ES-I3 (cell line): ENCODE measurements around the gene KRT36.

Experiments
- H3K36me3 ChIP-seq: 2 replicates; pipeline ENCODE4 v1.6.1; 2013; ENCODE audit warnings: mild to moderate bottlenecking, low read length, control low read depth, moderate library complexity; ENCODE audit not compliant: insufficient read depth
- H3K4me1 ChIP-seq: 2 replicates; pipeline ENCODE4 v1.6.1; 2013; ENCODE audit warnings: mild to moderate bottlenecking, control low read depth, low read length; ENCODE audit not compliant: insufficient read depth
- H3K9ac ChIP-seq: 2 replicates; pipeline ENCODE4 v1.6.1; 2013; ENCODE audit warnings: low read depth, mild to moderate bottlenecking, low read length, moderate library complexity
- H3K9me3 ChIP-seq: 2 replicates; pipeline ENCODE4 v1.6.1; 2013; ENCODE audit warnings: mild to moderate bottlenecking, low read length, moderate library complexity; ENCODE audit not compliant: control insufficient read depth, insufficient read depth

KRT36 gene

GRCh38 chr17:41481036-41481435 lies 8.7 kb downstream of the KRT36 start, which contains the start of gene KRT35:
TSS of gene KRT35 (minus strand) at chr17:41481151. CDS start at chr17:41481097, 54 bp downstream.
- H3K4me1 ChIP-seq = no peaks in the 10 kb centered on the region
- no peaks in the 10 kb centered on the region for H3K9me3 ChIP-seq
- H3K36me3 ChIP-seq = no peaks in the 10 kb centered on the region
- no peak within 1 kb of the TSS for H3K9ac ChIP-seq

DNA sequence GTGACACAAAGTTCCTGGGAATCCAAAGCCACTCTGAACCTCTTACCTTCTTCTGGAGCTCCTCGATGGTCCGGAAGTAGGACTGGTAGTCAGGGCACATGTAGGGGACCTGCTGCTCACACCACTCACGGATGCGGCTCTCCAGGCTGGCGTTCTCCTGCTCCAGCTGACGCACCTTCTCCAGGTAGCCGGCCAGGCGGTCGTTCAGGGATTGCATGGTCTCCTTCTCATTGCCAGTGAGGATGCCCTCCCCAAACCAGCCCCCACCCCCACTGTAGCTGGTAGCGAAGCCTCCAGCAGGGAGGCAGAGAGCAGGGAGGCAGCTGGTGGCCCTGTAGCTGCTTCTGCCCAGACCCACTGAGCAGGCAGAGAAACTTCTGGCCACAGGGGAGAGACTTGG lies 9.1 kb downstream of the KRT36 start:
- H3K36me3 ChIP-seq = no peaks in the 10 kb centered on the region
- H3K9me3 ChIP-seq = no peaks in the 10 kb centered on the region
- no peaks in the 10 kb centered on the region for H3K4me1 ChIP-seq
- H3K9ac ChIP-seq = no peak overlapping the region

DNA sequence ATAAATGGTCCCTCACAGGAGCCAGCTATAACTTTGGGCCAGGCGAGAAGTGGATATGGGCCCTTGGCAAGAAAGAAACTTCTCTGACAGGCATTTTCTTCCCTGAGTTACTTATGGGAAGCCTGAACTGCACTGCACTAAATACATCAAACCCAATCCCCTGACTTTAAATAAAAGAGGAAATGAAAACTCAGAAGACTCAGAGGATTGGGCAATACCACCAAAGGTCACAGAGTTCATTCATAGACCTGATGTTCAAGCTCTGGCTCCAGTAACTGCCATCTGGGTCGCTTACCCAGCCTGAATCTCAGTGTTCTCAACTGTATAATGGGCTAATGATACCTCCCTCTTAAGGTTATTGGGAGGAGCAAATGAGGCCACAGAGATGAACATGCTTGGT lies 9.6 kb downstream of the KRT36 start:
- no peaks in the 10 kb centered on the region for H3K4me1 ChIP-seq
- no peak overlapping the region for H3K9ac ChIP-seq
- H3K36me3 ChIP-seq = no peaks in the 10 kb centered on the region
- no peaks in the 10 kb centered on the region for H3K9me3 ChIP-seq

DNA sequence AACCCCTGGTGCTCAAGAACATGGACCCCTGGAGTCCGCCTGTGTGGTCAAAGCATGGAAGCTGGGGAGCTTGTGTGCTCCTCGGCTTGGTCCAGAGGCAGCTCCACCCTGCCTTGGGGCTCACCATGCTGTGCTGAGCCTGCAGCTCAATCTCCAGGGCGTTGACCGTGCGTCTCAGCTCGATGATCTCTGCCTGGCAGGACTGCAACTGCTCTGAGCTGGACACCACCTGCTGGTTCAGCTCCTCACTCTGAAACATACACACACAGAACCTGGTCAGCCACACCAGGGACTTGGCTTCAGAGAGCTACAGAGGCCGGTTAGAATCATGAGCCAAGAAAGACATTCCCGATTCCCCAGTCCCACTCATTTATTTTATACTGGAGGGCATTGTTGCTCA lies 11.5 kb downstream of the KRT36 start:
- H3K9ac ChIP-seq = no peak overlapping the region
- H3K4me1 ChIP-seq = no peaks in the 10 kb centered on the region
- H3K36me3 ChIP-seq = no peaks in the 10 kb centered on the region
- H3K9me3 ChIP-seq = no peaks in the 10 kb centered on the region

GRCh38 chr17:41476866-41477815 lies 12.6 kb downstream of the KRT36 start:
- no peak overlapping the region for H3K9ac ChIP-seq
- H3K4me1 ChIP-seq = no peaks in the 10 kb centered on the region
- H3K9me3 ChIP-seq = no peaks in the 10 kb centered on the region
- H3K36me3 ChIP-seq = no peaks in the 10 kb centered on the region

- Histone ChIP-seq H3K36me3 (no peaks in the 10 kb centered on the region), H3K9ac (no peak overlapping the region), H3K4me1 (no peaks in the 10 kb centered on the region), H3K9me3 (no peaks in the 10 kb centered on the region)
These were observed 14.3 kb downstream of the KRT36 start for GRCh38 chr17:41475421-41475820.

- Histone ChIP-seq H3K9ac (no peak overlapping the region), H3K36me3 (no peaks in the 10 kb centered on the region), H3K9me3 (no peaks in the 10 kb centered on the region), H3K4me1 (no peaks in the 10 kb centered on the region)
These were observed 14.8 kb downstream of the KRT36 start for GRCh38 chr17:41474863-41475262.

DNA sequence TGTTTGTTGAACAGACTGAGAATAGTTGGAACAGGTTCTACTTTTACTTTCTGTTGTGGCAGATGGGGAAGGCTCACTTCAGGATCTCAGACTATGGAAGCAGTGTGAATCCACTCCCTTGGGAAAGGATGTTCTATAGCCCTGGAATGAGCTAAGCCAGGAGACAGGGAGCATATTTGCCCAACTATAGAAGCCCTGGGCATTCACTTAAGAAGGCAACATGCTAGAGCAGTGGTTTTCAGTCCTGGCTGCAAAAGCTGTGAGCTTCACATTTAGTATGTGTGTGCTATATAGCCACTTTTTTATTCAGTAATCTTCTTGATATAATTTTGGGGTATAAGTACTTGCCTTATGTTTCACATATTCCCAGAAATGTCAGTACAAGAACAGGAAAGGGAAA lies 21.4 kb downstream of the KRT36 start:
- H3K9me3 ChIP-seq = no peaks in the 10 kb centered on the region
- H3K9ac ChIP-seq = no peak overlapping the region
- H3K4me1 ChIP-seq = no peaks in the 10 kb centered on the region
- no peaks in the 10 kb centered on the region for H3K36me3 ChIP-seq

DNA sequence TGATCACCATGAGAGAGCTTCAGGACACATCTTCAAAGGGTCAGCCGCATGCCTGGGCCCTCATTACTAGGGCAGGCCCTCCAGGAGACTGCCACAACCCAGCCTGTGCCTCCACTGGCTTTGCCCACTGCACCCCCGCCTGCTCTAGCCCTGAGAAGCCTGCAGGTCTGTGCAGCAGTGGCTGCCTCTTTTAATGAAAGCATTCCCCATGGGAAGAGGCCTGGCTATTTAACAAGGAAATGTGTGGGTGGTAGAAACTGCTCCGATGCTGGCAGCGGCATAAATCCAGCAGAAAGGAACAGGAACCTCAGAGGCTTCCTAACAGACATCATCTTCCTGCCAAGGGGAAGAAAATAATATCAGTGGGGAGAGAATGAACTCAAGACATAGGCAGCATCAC lies 22.1 kb downstream of the KRT36 start:
- Histone ChIP-seq H3K36me3 (no peaks in the 10 kb centered on the region), H3K9me3 (no peaks in the 10 kb centered on the region), H3K4me1 (no peaks in the 10 kb centered on the region), H3K9ac (no peak overlapping the region)

GRCh38 chr17:41466988-41467387 lies 22.7 kb downstream of the KRT36 start, which contains the start of gene KRT32:
TSS of gene KRT32 (minus strand) at chr17:41467386. CDS start at chr17:41467325, 61 bp downstream.
- Histone ChIP-seq H3K9ac (no peak within 1 kb of the TSS), H3K4me1 (no peaks in the 10 kb centered on the region), H3K9me3 (no peaks in the 10 kb centered on the region), H3K36me3 (no peaks in the 10 kb centered on the region)

DNA sequence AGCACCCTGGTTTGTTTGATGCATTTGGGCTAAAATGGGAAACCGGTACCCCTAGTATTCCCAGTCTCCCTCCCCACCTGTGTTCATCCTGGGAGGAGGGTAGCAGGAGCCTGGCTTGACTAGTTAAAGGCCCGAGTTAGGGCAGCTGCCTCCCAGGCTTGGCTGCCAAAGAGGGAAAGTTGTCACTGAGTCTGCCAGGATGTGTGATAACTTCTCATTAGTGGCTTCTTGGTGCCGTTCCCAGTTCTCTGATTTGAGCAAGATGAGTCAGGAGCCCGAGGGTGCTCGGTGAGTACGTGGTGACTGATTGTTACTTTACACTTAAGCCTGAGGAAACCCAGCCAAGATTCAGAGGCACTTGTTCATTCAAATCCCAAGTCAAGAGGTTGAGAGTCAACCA lies 25.0 kb downstream of the KRT36 start:
- no peaks in the 10 kb centered on the region for H3K36me3 ChIP-seq
- no peaks in the 10 kb centered on the region for H3K9me3 ChIP-seq
- H3K4me1 ChIP-seq = no peaks in the 10 kb centered on the region
- H3K9ac ChIP-seq = no peak overlapping the region

GRCh38 chr17:41464173-41464572 lies 25.5 kb downstream of the KRT36 start:
- H3K4me1 ChIP-seq = no peaks in the 10 kb centered on the region
- H3K36me3 ChIP-seq = no peaks in the 10 kb centered on the region
- H3K9ac ChIP-seq = no peak overlapping the region
- H3K9me3 ChIP-seq = no peaks in the 10 kb centered on the region

GRCh38 chr17:41463746-41464145 lies 26.0 kb downstream of the KRT36 start:
- Histone ChIP-seq H3K9ac (no peak overlapping the region), H3K4me1 (no peaks in the 10 kb centered on the region), H3K36me3 (no peaks in the 10 kb centered on the region), H3K9me3 (no peaks in the 10 kb centered on the region)

GRCh38 chr17:41462705-41463104 lies 27.0 kb downstream of the KRT36 start:
- no peaks in the 10 kb centered on the region for H3K9me3 ChIP-seq
- no peak overlapping the region for H3K9ac ChIP-seq
- no peaks in the 10 kb centered on the region for H3K36me3 ChIP-seq
- H3K4me1 ChIP-seq = no peaks in the 10 kb centered on the region

GRCh38 chr17:41457676-41458075 lies 32.0 kb downstream of the KRT36 start:
- Histone ChIP-seq H3K36me3 (no peaks in the 10 kb centered on the region), H3K4me1 (no peaks in the 10 kb centered on the region), H3K9me3 (no peaks in the 10 kb centered on the region), H3K9ac (no peak overlapping the region)
